Activated effector memory CD4-positive, alpha-beta T cell treated with Interleukin-2 at 50 U/mL for 16 hours (primary cell): ENCODE data around the gene PHF12.

Source experiments
- DNase-seq: peaks from one replicate; pipeline ENCODE4 v3.0.0-alpha.2; 2020

The PHF12 gene

DNA sequence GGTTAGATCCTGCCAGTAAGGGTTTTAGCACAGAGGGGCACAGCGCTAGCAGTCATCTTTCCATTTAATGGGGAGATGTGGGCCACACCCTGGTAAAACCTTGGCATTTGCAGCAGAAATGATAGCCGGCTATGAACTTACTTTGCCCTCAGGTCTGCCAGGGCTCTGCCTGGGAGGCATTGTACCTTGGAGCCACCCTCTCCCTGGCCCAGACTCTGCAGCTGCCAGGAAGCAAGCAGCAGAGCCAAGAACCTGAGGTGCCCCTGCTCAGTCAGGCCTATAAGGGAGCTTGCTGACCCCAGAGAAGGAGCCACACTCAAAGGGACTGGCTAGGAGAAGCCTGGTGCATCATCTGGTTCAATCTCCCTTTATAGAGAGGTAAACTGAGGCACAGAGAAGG is 23.7 kb upstream of the PHF12 start:
- no peak for DNase-seq

DNA sequence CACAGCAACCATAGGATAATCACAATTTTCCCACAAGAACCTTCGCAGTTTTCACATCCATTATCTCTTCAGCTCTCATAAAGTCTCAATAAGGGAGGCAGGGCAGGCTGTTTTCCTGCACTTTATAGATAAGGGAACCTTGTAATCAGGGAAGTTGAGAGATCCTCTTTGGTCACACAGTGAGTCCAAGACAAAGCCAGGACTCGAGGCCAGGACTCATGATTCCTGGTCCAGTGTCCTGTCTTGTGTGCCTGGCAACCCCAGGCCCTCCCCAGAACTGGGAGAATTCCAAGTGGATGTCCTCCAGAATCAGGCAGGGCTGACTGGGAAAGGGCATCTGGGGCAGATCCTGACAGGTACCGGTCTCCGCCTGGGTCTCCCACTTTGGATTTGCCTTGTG is 23.1 kb upstream of the PHF12 start:
- DNase-seq = no peak

DNA sequence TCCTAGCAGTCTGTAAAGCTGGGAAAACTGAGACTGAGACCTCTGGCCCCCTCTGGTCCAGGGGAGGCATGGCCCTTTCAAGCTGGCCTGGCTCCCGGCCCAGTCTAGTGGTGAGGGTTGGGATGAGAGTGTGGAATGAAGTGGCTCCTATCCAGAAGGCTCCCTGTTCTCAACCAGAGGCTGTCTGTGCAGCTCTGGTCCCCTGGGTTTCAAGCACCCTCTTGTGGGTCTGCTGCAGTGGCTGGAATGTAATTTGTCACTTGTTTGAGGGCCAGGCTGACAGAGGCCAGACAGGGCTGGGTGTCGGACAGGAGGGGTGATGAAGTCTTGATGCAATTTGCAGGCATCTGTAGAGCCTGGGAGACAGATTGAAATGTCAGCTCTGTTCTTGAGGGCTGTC is 22.1 kb upstream of the PHF12 start:
- no peak for DNase-seq

DNA sequence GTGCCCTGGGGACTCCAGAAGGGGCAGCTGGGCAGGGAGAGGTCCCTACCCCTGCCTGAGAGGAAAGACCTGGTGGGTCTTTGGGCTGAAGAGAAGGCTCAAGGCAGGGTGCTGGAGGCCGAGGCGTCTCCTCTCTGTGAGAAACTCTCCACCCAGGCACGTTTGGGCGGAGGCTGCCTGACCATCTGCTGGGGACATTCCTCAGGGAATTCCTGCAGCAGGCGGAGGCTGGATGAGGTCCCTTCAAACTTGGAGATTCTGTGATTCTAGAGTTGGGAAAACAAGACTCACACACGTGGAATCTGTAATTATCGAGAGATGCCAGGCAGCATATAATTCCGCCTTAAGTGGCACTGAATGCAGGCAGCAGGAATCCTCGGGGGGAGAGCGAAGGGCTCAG is 21.1 kb upstream of the PHF12 start:
- no peak for DNase-seq

DNA sequence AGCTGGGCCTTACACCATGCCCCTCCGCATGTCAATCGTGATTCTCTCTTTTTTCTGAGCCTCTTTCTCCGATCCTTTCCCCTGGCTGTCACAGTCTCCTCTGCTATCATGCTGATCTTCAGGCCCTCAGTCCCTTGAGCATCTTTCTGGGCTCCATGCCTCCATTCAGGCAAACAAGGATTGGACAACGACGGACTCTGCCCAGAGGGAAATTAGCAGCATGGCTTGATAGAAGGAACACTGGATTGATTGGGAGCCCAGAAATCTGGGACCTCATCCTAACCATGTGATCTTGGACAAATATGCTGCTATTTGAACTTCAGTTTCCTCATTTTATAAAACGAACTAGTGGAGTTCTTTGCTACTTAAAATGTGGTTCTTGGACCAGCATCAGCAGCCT is 19.6 kb upstream of the PHF12 start:
- DNase-seq = no peak

DNA sequence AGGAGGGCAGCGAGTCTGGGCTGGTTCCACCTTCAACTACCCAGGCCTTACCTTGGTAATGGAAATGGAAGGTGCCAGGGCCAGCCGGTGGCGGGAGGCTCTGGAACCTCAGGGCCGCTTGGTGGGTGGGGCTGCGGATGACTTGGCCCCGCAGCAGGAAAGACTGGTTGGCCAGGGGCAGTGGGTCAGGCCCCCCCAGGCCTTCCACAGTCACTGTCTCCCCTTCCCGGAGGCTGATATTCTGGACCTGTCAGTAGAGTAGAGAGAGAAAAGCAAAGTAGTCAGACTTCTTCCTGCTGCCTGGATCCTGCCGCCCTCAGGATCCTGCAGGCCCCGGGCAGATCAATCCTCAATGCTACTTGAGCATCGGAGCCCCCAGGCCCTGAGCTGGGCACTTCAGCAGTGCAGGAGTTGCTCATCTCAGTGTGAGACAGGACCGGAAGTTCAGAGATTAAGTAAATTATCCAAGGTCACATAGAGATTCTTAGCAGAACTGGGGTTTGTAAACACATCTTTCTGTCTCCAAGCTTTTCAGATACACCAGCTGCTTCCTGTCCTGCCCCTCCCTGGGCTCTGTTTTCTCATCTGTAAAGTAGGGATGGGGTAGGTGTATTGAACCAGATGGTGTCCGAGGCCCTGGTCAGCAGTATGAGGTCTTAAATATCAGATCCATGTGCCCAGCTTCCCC is 18.5 kb upstream of the PHF12 start:
- DNase-seq = no peak

DNA sequence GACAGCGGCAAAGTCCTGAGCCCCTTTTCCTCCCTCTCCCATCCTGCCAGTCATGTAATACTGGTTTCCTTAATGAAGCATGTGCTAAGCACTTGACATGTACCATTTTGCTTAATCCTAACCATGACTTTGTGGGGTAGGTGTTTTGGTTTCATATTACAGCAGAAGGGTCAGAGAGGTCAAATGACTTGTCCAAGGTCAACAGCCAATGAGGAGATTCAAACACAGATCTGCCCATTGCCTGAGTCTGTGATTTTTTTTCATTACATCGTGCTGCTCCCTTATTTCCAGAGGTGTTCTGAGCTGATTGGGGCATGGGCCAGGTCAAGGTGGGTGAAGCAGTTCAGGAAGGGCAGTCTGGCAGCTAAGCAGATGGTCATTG is 17.6 kb upstream of the PHF12 start:
- no peak for DNase-seq

DNA sequence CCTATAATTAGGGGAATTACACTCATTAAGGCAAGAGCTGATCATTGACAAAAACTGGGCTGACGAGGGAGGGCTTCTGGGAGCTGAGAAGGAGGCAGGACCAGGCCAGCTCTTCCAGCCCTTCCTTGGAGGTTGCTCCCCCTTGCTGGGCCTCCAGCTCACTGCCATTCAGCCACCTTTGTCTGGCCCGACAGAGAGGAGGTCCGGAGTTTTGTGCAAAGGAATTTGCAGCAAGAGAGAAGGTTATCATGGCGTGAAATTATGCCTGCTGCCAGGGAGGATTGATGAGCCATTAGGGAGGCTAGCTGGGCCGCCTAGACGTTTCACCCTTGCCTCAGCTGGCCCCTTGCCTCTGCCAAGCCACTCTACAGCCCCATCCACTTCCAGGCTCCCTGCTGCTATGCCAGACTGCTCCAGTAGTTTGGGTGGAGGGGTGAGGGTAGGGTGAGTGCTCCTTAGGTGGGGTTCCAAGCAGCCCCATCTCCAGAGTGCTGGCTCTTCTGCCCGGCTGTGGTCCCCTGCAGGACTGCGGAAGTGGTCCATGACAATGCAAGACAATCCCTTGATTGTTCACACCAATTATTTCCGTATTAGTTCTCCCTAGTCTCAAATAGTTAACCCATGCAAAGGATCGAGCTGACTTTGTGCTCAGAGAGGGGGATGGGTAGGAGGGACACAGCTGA is 17.1 kb upstream of the PHF12 start:
- DNase-seq = no peak

DNA sequence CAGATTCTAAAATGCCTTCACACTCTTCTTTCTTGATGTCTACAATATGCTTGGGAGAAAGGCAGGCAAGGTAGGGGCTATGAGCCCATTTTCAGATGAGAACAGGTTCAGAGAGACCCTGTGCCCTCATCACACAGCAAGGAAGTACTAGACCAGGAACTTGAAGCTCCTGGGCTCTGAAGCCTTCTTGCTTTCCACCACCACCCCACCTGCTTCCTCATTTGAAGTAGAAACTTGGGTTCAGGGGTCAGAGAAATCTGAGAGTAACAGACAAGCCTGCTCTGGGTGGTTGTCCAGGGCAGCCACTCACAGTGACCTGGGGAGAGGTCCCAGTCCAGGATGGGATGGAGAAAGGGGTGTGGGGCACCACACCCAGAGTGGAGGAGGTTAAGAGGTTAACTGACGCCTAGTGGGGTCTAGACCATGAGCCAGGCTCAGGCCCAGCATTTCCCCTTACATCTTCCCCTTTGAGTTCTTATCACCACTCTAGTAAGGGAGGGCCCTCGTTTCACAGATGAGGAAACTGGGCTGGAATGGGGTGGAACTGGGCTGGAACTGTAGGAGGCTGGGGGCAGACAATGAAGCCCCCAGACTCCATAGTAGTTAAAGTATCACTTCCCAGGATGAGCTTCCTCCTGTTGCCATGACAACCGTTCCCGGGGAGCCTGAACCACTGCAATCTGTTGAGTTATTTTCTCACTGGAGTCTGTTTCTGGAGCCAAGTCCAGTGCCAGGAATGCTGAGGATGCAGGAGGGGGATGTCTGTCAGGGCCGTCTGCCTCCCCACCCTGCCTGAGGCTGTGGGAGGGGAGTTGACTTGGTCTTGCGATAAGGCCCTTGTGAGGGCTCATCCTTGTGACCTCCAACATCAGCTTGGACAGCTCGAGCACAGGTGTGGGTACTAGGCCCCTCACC is 16.2 kb upstream of the PHF12 start:
- no peak for DNase-seq

DNA sequence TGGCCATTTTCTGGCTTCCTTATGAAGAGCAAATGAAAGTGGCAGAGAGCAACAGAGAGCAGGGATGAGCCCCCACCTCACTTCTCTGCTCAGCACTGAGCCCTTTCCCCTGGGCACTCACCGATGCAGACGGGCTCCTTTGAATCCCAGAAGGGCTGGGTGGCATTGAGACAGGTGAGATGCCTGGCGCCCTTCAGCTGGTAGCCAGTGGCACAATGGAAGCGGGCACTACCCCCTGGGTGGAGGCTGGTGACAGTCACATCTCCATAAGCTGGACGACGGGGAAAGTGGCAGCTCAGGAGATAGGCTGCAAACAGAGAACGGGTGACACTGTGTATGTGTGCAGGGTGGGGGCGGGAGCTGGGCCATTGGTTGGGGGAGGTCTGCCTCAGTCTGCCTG is 12.5 kb upstream of the PHF12 start:
- DNase-seq = no peak

DNA sequence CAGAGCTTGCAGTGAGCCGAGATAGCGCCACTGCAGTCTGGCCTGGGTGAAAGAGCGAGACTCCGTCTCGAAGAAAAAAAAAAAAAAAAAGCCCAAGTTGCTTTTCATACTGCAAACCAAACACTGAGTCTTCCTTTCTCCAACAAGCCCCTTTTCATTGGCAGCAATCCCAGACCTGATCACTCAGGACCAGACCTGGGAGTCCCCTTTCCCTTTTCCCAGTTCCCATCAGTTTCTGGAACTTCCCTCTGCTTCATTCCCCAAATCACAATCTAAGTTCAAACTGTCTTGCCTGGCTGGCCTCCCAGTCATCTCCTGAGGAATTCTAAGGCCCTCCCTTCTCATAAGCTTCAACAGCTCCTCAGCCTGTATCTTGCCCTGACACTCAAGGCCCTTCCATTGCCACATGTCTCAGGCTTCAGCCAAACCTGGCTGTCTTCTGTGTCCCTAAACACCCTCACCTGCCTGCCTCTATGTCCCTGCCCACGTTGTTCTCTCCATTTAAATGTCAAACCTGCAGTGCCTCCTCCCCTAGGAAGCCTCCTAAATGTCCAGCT is 11.8 kb upstream of the PHF12 start:
- no peak for DNase-seq

DNA sequence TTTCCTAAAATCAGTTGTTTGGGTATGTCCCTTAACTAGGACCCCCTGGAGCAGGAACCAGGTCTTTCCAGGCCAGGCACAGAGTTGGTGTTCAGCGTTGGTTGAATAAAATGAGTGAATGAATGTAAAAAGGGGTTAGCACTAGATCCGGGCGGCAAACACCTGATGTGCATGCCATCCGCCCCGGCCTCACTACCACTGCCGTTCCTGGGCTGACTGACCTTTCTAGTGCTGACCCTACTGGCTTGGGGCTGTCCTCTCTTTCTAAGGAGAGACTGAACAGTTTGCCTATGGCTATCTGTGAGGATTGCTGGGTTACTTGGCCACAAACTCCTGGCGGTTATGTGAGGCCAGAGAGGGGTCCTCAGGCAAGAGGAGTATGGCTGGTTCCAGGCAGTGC is 10.1 kb upstream of the PHF12 start:
- no peak for DNase-seq

DNA sequence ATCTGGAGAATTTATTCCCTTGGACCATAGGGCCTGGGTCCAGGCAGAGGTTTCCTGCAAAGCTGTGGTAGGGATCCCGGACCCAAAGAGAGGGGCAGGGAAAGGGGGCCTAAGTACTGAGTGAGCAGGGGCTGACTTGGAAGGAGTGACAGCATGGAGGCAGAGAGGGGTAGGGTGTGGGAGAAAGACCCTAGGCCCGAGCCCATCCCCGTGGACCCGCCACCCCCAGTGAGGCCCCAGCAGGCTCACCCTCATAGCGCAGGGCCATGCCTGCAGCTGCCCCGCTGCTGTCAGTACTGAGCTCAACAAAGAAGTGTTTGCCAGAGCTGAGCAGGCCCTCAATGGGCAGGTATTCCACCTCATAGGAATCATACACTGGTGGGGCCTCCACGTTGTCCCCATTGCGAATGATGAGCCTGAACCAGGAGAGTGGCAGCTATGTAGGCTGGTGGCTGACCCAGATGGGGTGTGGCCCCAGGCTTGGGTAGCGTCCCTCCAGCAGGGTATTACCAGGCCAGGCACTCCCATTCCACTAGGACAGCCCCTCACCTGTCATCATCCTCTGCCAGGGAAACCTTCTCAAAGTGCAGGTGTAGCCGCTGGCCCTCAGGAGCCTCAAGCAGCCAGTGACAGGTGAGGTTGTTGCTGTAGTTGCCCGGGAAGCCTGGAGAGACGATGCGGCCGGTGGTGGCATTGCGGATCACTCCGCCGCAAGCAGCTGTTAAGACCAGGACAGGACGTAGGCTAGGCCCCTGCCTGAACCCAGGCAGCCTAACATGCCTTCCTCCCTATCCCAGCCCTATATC is 9.1 kb upstream of the PHF12 start:
- DNase-seq = no peak

DNA sequence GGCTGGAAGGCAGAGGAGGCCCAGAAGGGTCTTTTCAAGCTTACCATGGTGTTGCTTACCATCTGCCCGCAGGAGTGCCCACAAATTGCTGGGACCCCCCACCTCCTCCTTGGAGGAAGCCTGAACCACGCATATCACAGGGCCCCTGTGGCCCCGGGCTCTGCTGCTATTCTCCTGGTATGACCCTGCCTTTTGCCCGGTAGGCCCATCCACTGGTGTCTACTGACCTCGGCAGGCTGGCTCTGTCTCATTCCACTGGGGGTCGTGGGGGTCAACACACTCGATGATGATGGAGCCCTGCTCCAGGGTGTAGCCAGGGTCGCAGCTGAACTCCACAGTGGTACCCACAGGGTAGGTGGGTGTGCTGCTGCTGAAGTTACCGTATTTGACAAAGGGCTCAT is 8.2 kb upstream of the PHF12 start:
- DNase-seq = no peak

DNA sequence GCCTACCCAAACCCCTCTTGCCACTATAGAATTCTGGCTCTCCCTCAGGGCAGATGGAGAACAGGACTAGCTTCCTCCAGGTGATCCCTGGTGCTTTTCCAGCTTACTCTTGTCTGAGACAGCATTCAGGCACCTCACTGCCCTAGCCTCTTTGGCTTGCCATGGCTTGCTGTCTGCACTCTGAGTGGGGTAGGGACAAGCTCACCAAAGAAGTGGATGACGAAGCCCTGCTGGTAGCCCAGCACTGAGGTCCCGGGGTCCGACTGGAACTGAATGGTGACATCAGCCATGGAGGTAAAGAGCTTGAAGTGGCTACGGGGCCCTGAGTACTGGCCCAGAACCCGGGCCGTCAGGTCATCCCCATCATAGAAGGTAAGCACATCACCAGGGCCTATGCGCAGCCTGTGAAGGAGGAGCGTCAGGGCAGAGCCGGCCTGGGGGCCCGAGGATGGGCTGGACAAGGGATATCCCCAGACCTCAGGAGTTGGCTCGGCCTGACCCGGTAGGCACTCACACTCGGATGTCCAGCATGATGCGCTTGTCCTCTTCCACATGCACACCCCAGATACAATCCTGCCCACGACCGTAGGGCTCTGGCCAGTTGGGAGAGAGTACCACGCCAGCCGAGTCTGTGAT is 7.6 kb upstream of the PHF12 start:
- DNase-seq = no peak

DNA sequence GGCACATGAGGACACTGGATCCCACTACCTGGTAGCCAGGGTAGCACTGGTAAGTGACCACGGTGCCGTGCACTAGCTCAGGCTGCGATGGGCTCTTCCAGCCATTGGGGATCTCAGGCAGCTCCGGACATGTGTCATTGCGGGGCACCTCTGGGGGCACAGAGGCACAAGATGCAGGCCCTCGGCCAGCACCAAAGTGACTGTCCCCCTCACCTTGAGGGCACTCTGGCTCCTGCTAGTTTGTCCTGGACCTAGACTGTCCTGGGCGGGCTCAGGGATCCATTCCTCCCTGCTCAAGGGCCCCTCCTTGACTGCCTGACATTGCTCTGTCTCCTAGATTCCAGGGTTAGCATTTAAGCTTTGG is 6.7 kb upstream of the PHF12 start:
- DNase-seq = no peak

DNA sequence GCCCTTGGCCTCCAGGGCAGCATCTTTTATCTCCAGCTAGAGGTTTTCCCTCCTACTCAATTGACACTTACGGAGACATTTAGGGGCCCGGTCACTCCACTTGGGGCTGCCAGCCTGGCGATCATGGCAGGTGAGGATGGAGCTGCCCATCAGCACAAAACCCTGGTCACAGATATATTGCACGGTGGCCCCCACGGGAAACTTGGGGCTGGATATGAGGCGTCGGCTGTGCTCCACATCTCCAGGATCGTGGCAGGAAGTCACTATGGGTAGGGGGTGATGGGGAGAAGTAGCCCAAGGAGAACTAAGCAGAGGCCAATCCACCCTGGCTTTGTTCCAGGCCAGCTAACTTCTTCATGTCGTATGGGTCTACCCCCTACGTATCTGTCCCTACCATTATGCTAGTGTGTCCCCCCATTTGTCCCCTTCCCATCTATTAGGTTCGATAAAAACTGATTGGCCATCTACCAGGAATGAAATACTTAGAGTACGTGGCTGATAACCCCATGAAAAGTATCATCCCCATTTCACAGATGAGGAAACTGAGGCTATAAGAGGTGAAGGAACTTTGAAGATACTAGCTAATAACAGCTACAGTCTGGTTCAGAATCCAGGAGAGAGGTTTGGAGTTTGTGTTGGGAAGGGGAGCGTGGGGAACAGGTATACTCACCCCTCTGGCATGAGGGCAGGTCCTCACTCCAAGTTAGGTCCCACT is 6.1 kb upstream of the PHF12 start:
- DNase-seq = no peak

DNA sequence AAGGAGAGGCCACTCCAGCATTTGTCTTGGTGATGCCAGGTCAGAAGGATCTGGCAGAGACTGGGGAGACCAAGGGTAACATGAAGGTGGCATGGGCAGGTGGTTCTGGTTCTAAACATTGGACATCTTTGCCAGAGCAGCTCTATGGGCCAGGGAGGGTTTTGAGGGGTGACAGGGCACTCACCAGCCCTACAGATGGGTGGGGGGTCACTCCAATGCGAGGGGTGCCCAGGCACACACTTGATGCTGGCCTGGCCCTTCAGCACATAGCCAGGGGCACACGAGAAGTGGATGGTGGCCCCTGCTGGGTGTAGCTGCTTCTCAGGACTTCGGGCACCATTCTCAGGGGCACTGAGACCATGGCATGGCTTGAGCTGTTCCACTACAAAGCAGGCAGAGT is 5.5 kb upstream of the PHF12 start:
- no peak for DNase-seq

DNA sequence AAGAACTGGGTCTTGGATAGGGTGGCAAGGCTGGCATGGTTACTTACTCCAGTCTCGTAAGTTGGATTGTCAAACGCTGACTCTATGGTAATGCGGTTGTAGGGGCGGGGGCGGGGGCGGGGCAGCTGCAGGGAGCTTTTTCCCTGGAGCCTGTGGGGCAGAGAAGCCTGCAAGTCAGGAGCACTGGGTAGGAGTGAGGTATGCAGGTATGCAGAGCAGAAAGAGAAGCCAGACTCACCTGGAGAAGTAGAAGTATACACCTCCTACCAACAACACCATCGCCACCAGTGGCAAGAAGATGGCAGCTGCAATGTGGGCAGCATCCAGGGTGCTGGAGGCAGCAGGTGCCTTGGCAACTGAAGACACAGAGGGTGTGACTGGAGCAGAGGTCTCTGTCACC is 4.8 kb upstream of the PHF12 start:
- DNase-seq = no peak

DNA sequence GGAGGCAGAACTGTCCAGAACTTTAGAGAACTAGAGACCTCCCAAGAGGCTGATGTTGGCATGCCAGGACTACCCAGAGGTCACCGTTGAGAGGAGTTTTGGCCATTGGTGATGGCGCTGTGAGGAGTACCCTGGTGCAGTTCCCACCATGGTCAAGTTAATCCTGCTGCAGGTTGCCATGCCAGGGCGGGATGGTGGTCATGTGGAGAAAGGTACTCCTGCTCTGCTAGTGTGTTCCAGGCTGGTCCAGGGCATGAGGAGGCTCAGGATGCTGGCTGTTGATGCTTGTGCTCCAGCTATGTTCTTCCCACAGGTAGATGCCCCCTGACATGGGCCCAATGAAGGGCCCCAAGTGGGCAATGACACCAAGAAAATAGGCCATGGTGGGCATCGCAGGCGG is 4.1 kb upstream of the PHF12 start:
- no peak for DNase-seq

DNA sequence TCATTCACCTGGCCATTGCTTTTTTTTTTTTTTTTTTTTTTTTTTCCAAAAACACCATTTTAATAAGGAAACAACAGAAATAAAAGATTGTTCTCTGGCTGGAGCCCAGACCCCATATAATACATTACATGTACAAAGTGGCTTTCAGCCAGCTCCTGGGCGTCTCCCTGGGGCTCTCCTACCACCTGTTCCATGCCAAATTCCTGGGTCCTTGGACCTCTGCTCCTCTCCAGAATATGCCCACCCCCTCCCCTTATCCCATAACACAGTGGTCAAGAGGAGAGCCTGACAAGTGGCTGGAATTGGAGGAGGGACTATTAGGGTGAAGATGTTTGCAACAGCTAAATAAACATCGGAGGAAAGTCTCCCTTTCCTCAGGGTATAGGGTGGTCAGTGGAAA is 3.6 kb upstream of the PHF12 start:
- DNase-seq = no peak
